GM12801 (cell line): Measurements from ENCODE around the gene IQGAP2.

Source experiments
- TF ChIP-seq, protein P1 (sequence below): IDR thresholded peaks from one replicate; pipeline ENCODE4 v1.5.1; 2011; ENCODE audit warnings: control low read depth; ENCODE audit not compliant: insufficient read length; ENCODE audit errors: extremely low read depth

Gene IQGAP2

GRCh38 chr5:76682387-76682786, 279.3 kb downstream of the IQGAP2 start:
- TF ChIP-seq, protein P1, sequence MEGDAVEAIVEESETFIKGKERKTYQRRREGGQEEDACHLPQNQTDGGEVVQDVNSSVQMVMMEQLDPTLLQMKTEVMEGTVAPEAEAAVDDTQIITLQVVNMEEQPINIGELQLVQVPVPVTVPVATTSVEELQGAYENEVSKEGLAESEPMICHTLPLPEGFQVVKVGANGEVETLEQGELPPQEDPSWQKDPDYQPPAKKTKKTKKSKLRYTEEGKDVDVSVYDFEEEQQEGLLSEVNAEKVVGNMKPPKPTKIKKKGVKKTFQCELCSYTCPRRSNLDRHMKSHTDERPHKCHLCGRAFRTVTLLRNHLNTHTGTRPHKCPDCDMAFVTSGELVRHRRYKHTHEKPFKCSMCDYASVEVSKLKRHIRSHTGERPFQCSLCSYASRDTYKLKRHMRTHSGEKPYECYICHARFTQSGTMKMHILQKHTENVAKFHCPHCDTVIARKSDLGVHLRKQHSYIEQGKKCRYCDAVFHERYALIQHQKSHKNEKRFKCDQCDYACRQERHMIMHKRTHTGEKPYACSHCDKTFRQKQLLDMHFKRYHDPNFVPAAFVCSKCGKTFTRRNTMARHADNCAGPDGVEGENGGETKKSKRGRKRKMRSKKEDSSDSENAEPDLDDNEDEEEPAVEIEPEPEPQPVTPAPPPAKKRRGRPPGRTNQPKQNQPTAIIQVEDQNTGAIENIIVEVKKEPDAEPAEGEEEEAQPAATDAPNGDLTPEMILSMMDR: no peak

DNA sequence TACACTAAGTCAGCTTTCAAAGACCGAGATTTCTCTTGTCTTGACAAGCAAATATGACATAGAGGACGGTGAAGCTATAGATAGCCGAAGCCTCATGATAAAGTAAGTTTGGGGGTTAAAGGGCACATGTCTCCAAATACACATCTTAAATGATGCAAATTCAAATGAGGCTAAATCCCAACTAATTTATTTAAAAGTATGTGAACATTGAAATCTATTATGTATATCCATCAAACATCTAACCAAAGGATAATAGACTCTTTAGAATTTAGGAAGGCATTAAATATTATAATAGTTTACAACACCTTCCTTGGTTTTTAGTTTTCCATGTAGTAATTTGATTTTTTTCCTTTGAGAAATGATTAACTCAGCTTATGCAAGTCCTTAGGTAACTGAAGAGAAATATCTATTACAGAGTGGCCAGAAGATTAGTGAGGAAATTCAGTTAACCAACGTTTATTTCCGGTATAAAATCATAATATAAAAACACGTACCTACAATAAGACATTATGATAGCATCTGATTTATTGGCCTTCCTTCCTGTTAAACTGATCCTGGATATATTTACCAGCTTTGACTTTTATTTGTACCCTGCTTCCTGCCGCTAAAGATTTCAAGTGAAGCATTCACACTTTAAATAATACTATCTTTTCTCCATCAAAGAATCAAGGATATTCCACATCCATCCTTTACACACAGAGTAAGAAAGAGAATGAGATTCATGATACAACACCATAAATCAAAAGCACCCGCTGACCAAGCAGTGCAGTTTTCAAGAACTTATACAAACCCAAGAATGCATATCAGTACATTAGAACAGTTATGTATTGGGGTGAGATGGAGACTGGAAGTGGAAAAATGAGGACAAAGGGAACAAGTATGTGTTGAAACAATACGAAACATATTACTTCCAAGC, 281.0 kb downstream of the IQGAP2 start:
- TF ChIP-seq, protein P1: no peak

- TF ChIP-seq, protein P1: no peak
Measured at GRCh38 chr5:76684756-76685519, 281.9 kb downstream of the IQGAP2 start.

DNA sequence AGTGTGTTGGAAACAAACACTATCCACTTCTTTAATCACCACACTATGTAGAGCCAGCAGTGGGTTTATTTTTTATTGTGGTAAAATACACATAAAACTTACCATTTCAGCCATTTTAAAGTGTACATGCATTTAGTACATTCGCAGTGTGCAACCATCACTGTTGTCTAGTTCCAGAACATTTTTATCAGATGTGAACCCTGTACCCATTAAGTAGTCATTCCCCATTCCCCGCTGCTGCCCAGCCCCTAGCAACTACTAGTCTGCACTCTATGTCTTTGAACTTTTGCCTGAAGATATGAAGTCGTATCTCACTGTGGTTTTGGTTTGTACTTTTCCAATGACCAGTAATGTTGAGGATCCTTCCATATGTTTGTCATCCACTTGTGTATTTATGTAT, 282.6 kb downstream of the IQGAP2 start:
- TF ChIP-seq, protein P1: no peak

- TF ChIP-seq, protein P1: no peak
Measured at GRCh38 chr5:76688212-76688611, 285.1 kb downstream of the IQGAP2 start.

DNA sequence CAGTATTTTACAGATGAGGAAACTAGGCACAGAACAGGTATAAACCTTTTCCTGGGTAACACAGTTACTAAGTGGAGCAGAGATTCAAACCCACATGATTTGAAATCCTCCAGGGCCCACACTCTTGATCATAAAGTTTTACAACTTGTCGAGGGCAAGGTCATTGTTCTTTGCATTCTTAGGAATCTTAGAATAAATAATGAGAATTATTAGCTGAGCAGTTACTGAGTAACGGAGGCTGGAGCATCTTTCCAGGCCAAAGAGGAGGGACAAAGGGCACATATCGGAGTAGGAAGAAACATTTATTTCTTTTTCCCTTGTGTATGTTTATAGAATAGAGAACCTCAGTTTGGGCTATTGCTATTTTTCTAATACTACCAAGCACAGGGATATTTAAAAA, 285.8 kb downstream of the IQGAP2 start:
- TF ChIP-seq, protein P1: no peak

GRCh38 chr5:76689321-76690036, 286.4 kb downstream of the IQGAP2 start:
- TF ChIP-seq, protein P1: no peak
